K562 (cell line): ENCODE results near the gene ADAP1. TPM values are rescaled to one million over a fixed set of nuclear protein-coding genes. Genes with fewer than 3 reads are reported as not detected.

Source experiments
- DNMT1 ChIP-seq: fragments of 450-650 bp; IDR thresholded peaks from 2 replicates; pipeline ENCODE4 v1.6.1; 2016; ENCODE audit warnings: antibody characterized with exemption, mild to moderate bottlenecking
- ERF ChIP-seq: fragments of 450-650 bp; formaldehyde crosslinking; IDR thresholded peaks from 2 replicates; pipeline ENCODE4 v1.4.0; 2020; ENCODE audit warnings: mild to moderate bottlenecking, mixed read lengths
- KDM2B ChIP-seq: fragments of 250-450 bp; sonication (Bioruptor Pico); IDR thresholded peaks from 2 replicates; pipeline ENCODE4 v1.8.0; 2021; ENCODE audit warnings: mild to moderate bottlenecking, moderate library complexity
- MAZ ChIP-seq, 2 experiments: fragments of 450-650 bp in 1 of 2; sonication (generic) in 1 of 2; formaldehyde crosslinking; IDR thresholded peaks in 1 of 2; conservative IDR thresholded peaks in 1 of 2; 2 replicates each; pipeline versions ENCODE4 v1.4.0 to v1.5.0; 2020; ENCODE audit warnings: mild to moderate bottlenecking in 1 of 2, missing genetic modification reagents in 1 of 2
- NFIC ChIP-seq: fragments of 450-650 bp; IDR thresholded peaks from 2 replicates; pipeline ENCODE4 v1.6.1; 2017; ENCODE audit warnings: mild to moderate bottlenecking, inconsistent platforms
- NFRKB ChIP-seq: fragments of 450-650 bp; IDR thresholded peaks from 2 replicates; pipeline ENCODE4 v1.6.1; 2016; ENCODE audit warnings: low read depth
- OTX1 ChIP-seq: fragments of 450-650 bp; formaldehyde crosslinking; IDR thresholded peaks from 2 replicates; pipeline ENCODE4 v1.4.0; 2022; ENCODE audit warnings: mild to moderate bottlenecking
- PHF8 ChIP-seq: fragments of 200-600 bp; sonication (generic); IDR thresholded peaks from 2 replicates; pipeline ENCODE4 v1.6.1; 2012; ENCODE audit warnings: mixed run types, mild to moderate bottlenecking, inconsistent platforms, low read length, moderate library complexity, borderline replicate concordance
- SREBF2 ChIP-seq: sonication (generic); formaldehyde crosslinking; IDR thresholded peaks from 2 replicates; pipeline ENCODE4 v1.4.0; 2020; ENCODE audit warnings: mild to moderate bottlenecking, missing genetic modification reagents
- TRIM24 ChIP-seq, 2 experiments: fragments of 450-650 bp; IDR thresholded peaks; 2 replicates each; pipeline ENCODE4 v1.6.1; 2016
- YBX1 ChIP-seq: fragments of 450-650 bp; IDR thresholded peaks from 2 replicates; pipeline ENCODE4 v1.7.1; 2016; ENCODE audit warnings: mild to moderate bottlenecking
- ZBTB34 ChIP-seq: fragments of 250-450 bp; sonication (Bioruptor Pico); IDR thresholded peaks from 2 replicates; pipeline ENCODE4 v1.8.0; 2021; ENCODE audit warnings: mild to moderate bottlenecking, moderate library complexity
- ZFP1 ChIP-seq: fragments of 450-650 bp; formaldehyde crosslinking; IDR thresholded peaks from 2 replicates; pipeline ENCODE4 v1.4.0; 2020; ENCODE audit warnings: mild to moderate bottlenecking, mixed read lengths
- ZFP36 ChIP-seq: fragments of 150-350 bp; IDR thresholded peaks from 2 replicates; pipeline ENCODE4 v1.6.1; 2018; ENCODE audit warnings: low read length, low read depth; ENCODE audit not compliant: partially characterized antibody
- ZKSCAN8 ChIP-seq: fragments of 200-800 bp; sonication (Bioruptor generic); IDR thresholded peaks from 2 replicates; pipeline ENCODE4 v1.6.1; 2016; ENCODE audit warnings: missing genetic modification characterization, missing compliant biosample characterization
- polyA plus RNA-seq, 8 experiments: library from polyadenylated mRNA; depleted of rRNA in 4 of 8; stranded (reverse) in 5 of 8; unstranded in 3 of 8; fragments of >200 nt; fragmentation: Nextera tagmentation in 2 of 8; fragmentation: Illumina TruSeq in 1 of 8; extraction: Ambion mirVana in 2 of 8; extraction: Trizol in 1 of 8; gene quantifications; 2 replicates each; pipeline versions ENCODE4 v1.2.1 to v1.2.3, GENCODE V29; 2011 to 2014; ENCODE audit warnings: inconsistent platforms in 1 of 8, missing spikeins in 1 of 8
- total RNA-seq, 7 experiments: library from RNA; depleted of rRNA in 6 of 7; stranded (reverse); fragments of >200 nt in 6 of 7; fragmentation: Illumina TruSeq in 2 of 7; extraction: Trizol in 2 of 7; gene quantifications; 2 replicates each; pipeline versions ENCODE4 v1.2.1 to v1.2.3, GENCODE V29; 2011 to 2021; ENCODE audit warnings: low replicate concordance in 1 of 7
- TF ChIP-seq, protein P1 (sequence below): sonication (generic); formaldehyde crosslinking; IDR thresholded peaks from 2 replicates; pipeline ENCODE4 v1.8.0; 2022; ENCODE audit warnings: mild to moderate bottlenecking, missing genetic modification reagents
- TF ChIP-seq, protein P2 (sequence below): sonication (generic); formaldehyde crosslinking; IDR thresholded peaks from 2 replicates; pipeline ENCODE4 v1.8.1; 2022; ENCODE audit warnings: missing genetic modification reagents
- TF ChIP-seq, protein P3 (sequence below): fragments of 250-450 bp; sonication (Bioruptor Pico); IDR thresholded peaks from 2 replicates; pipeline ENCODE4 v1.5.0; 2021; ENCODE audit warnings: mild to moderate bottlenecking, borderline replicate concordance

ADAP1 gene
- total and polyA plus RNA-seq, 9 of the 15 experiments (the other 6 are each of a cell fraction or from before 2014, with no cell fraction given), result 0.27 to 1.4 (median 0.52) TPM; not detected in 3

DNA sequence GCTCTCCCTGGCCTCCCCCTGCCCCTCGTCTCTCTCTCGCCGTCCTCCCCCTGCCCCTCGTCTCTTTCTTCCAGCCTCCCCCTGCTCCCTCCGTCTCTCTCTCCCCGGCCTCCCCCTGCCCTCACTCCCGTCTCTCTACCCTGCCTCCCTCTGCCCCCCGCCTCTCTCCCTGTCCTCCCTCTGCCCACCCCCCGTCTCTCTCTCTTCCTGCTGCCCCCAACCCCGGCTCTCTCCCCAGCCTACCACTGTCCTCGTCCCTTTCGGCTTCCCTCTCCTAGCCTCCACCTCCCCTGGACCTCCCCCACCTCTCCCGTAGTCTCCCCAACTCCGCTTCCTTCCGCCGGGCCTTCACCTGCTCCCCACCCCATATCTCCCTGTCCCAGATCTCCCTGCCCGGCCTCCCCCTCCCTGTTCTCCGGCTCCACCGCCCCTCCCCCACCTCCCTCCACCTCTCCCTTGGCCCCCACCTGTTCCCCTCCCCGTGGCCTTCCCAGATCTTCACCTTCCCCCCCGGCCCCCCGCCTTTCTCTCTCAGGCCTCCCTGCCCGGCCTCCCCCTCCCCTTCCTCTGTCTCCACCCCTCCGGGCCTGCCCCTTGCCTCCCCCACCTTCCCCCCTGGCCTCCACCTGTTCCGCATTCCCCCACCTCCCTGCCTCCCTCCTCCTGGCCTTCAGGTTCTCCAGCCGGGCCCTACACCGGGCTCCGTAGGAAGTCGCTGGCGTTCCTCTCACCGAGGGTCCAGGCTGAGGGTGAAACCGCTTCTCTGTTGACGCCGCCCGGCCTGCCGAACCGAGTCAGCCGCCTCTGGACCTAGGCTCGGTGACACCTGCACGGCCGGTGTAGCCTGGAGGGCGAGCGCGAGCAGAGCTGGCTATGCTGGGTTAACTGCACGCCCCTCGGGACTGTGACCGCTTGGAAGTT lies 76.9 kb downstream of the ADAP1 start (continued):
- TF ChIP-seq ZFP1 (CRISPR knock-in tag) (no peak), YBX1 (no peak), SREBF2 (no peak), PHF8 (peak; percentile 7; the same call in 1 of the 2 replicates), ERF (CRISPR knock-in tag) (no peak), KDM2B (CRISPR knock-in tag) (no peak), ZBTB34 (no peak), ZKSCAN8 (CRISPR knock-in tag) (no peak), NFIC (peak; percentile 33; the same call in 1 of the 2 replicates), TRIM24 (IDR thresholded peaks at IDR 0.05) (0 out of 4 replicates have a peak, but pooled peaks of 1 of the 2 experiments have one; percentile 23), MAZ (CRISPR knock-in tag; conservative IDR thresholded peaks at IDR 0.05 in 1 of 2, IDR thresholded peaks at IDR 0.05 in 1 of 2) (0 out of 4 replicates have a peak, but pooled peaks of 1 of the 2 experiments have one; percentile 16), ZFP36 (no peak), OTX1 (CRISPR knock-in tag) (no peak), NFRKB (no peak), DNMT1 (no peak)
- TF ChIP-seq, protein P1, sequence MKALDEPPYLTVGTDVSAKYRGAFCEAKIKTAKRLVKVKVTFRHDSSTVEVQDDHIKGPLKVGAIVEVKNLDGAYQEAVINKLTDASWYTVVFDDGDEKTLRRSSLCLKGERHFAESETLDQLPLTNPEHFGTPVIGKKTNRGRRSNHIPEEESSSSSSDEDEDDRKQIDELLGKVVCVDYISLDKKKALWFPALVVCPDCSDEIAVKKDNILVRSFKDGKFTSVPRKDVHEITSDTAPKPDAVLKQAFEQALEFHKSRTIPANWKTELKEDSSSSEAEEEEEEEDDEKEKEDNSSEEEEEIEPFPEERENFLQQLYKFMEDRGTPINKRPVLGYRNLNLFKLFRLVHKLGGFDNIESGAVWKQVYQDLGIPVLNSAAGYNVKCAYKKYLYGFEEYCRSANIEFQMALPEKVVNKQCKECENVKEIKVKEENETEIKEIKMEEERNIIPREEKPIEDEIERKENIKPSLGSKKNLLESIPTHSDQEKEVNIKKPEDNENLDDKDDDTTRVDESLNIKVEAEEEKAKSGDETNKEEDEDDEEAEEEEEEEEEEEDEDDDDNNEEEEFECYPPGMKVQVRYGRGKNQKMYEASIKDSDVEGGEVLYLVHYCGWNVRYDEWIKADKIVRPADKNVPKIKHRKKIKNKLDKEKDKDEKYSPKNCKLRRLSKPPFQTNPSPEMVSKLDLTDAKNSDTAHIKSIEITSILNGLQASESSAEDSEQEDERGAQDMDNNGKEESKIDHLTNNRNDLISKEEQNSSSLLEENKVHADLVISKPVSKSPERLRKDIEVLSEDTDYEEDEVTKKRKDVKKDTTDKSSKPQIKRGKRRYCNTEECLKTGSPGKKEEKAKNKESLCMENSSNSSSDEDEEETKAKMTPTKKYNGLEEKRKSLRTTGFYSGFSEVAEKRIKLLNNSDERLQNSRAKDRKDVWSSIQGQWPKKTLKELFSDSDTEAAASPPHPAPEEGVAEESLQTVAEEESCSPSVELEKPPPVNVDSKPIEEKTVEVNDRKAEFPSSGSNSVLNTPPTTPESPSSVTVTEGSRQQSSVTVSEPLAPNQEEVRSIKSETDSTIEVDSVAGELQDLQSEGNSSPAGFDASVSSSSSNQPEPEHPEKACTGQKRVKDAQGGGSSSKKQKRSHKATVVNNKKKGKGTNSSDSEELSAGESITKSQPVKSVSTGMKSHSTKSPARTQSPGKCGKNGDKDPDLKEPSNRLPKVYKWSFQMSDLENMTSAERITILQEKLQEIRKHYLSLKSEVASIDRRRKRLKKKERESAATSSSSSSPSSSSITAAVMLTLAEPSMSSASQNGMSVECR (CRISPR knock-in tag), result peak; percentile 58; the same call in 1 of the 2 replicates
- TF ChIP-seq, protein P2, sequence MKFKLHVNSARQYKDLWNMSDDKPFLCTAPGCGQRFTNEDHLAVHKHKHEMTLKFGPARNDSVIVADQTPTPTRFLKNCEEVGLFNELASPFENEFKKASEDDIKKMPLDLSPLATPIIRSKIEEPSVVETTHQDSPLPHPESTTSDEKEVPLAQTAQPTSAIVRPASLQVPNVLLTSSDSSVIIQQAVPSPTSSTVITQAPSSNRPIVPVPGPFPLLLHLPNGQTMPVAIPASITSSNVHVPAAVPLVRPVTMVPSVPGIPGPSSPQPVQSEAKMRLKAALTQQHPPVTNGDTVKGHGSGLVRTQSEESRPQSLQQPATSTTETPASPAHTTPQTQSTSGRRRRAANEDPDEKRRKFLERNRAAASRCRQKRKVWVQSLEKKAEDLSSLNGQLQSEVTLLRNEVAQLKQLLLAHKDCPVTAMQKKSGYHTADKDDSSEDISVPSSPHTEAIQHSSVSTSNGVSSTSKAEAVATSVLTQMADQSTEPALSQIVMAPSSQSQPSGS (CRISPR knock-in tag), result no peak
- TF ChIP-seq, protein P3, sequence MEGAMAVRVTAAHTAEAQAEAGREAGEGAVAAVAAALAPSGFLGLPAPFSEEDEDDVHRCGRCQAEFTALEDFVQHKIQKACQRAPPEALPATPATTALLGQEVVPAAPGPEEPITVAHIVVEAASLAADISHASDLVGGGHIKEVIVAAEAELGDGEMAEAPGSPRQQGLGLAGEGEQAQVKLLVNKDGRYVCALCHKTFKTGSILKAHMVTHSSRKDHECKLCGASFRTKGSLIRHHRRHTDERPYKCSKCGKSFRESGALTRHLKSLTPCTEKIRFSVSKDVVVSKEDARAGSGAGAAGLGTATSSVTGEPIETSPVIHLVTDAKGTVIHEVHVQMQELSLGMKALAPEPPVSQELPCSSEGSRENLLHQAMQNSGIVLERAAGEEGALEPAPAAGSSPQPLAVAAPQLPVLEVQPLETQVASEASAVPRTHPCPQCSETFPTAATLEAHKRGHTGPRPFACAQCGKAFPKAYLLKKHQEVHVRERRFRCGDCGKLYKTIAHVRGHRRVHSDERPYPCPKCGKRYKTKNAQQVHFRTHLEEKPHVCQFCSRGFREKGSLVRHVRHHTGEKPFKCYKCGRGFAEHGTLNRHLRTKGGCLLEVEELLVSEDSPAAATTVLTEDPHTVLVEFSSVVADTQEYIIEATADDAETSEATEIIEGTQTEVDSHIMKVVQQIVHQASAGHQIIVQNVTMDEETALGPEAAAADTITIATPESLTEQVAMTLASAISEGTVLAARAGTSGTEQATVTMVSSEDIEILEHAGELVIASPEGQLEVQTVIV (CRISPR knock-in tag), result no peak
